ENCODE results near the gene STAG1.
"Not testable (repeated sequence)": the region's sequence is repeated elsewhere in the genome, so short reads cannot be mapped to it uniquely, and the experiment has no call there.

STAG1 gene

DNA sequence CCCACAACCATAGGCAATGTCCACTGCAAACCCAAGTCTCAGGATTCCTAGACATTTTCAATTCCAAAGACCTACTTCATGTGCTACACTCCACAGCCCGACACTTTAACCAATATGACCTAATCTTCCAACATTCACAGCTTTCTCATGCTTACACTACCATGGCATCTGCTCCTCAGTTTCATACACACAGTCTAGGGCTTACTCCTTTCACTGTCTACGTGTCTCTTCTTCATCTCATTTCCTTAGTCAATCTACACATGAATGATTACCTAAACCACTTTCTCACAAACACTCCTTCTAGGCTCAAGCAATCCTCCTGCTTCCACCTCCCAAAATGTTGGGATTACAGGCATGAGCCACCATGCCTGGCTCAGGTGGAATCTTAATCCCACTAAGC lies 106.3 kb downstream of the STAG1 start:
- H3K4me3 ChIP-seq (ENCODE audit: low read length): no peak overlapping the region
- no peak for DNase-seq (ENCODE audit: low read depth)
- TF ChIP-seq, protein P1, sequence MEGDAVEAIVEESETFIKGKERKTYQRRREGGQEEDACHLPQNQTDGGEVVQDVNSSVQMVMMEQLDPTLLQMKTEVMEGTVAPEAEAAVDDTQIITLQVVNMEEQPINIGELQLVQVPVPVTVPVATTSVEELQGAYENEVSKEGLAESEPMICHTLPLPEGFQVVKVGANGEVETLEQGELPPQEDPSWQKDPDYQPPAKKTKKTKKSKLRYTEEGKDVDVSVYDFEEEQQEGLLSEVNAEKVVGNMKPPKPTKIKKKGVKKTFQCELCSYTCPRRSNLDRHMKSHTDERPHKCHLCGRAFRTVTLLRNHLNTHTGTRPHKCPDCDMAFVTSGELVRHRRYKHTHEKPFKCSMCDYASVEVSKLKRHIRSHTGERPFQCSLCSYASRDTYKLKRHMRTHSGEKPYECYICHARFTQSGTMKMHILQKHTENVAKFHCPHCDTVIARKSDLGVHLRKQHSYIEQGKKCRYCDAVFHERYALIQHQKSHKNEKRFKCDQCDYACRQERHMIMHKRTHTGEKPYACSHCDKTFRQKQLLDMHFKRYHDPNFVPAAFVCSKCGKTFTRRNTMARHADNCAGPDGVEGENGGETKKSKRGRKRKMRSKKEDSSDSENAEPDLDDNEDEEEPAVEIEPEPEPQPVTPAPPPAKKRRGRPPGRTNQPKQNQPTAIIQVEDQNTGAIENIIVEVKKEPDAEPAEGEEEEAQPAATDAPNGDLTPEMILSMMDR (conservative IDR thresholded peaks at IDR 0.05; ENCODE audit: low read depth, low read length): no peak

DNA sequence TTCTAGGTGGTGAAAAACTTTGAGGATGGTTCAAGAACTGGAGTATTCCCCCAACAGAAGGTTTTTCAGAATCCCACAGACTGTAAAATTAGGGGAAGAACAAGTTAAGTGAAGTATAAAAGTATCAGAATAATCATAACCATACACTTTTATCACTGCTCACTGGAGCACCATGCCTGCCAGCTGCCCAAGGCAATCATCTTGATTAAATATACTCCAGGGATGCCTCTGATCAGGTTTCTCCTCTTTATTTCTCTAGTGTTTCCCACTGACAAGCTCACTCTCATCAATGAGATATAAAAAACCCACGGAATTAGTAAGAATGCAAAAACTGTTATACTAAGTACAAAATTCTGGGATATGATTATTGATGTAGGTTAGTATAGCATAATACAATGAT lies 108.0 kb downstream of the STAG1 start:
- no peak overlapping the region for H3K4me3 ChIP-seq (ENCODE audit: low read length)
- no peak for DNase-seq (ENCODE audit: low read depth)
- TF ChIP-seq, protein P1 (conservative IDR thresholded peaks at IDR 0.05; ENCODE audit: low read depth, low read length): no peak

DNA sequence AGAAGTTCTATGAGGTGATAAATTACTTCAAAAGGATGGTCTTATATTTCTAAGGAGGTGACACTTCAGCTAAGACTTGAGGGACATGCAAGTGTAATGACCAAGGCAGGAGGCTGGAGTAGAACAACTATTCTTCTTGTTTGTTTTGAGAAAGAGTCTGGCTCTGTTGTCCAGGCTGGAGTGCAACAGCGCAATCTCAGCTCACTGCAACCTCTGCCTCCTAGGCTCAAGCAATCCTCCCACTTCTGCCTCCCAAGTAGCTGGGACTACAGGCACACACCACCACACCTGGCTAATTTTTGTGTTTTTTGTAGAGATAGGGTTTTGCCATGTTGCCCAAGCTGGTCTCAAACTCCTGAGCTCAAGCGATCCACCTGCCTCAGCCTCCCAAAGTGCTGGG lies 108.8 kb downstream of the STAG1 start:
- H3K4me3 ChIP-seq (ENCODE audit: low read length); DNase-seq (ENCODE audit: low read depth): not testable (repeated sequence)

DNA sequence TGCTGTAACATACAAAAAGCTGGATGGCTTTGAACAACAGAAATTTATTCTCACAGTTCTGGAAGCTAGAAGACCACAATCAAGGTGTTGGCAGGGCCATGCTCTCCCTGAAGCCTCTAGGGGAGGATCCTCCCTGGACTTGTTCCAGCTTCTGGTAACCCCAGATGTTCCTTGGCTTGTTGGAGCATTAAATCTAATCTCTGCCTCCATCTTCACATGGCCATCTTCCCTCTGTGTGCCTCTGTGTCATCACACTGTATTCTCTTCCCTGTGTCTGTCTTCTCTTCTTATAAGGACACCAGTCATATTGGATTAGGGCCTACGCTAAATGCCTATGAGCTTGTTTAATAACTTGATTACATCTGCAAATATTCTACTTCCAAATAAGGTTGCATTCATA lies 109.5 kb downstream of the STAG1 start:
- DNase-seq (ENCODE audit: low read depth): no peak
- no peak overlapping the region for H3K4me3 ChIP-seq (ENCODE audit: low read length)

DNA sequence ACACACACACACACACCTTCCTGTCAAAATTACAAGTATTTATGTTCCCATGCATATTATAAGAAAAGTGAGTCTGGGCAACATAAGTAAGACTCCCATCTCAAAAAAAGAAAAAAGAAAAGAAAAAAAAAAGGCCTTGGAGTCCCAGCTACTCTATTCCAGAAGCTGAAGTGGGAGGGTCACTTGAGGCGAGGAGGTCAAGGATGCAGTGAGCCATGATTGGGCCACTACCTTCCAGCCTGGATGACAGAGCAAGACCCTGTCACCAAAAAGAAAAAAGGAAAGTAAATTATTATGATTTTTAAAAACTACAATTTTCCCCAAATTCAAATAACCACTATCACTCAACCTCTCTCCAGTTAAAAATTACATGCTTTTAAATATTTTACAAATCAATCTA lies 113.1 kb downstream of the STAG1 start:
- DNase-seq (ENCODE audit: low read depth): no peak
- TF ChIP-seq, protein P1 (conservative IDR thresholded peaks at IDR 0.05; ENCODE audit: low read depth, low read length): no peak
- no peak overlapping the region for H3K4me3 ChIP-seq (ENCODE audit: low read length)

More for the DNA sequence above, 109.5 kb downstream of the STAG1 start:
- TF ChIP-seq, protein P1 (conservative IDR thresholded peaks at IDR 0.05; ENCODE audit: low read depth, low read length): no peak

DNA sequence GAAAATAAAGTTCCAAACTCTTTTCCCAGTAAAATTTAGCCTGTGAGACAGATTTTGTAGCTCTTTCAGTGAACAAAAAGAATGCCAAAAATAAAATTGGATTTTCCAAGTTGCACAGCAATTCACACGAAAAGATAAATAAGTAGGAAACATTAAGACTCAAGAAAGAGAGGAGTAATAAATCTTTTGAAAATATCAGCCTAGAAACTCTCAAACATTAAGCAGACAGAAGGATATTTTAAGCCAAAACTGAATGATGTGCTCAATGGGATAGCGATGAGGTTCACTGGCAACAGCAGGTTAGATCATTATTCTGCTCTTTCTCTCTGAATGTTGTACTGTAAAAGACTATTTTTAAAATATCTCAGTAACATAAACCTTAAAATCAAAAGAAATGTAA lies 115.0 kb downstream of the STAG1 start:
- no peak overlapping the region for H3K4me3 ChIP-seq (ENCODE audit: low read length)
- DNase-seq (ENCODE audit: low read depth): no peak
- TF ChIP-seq, protein P1 (conservative IDR thresholded peaks at IDR 0.05; ENCODE audit: low read depth, low read length): no peak

DNA sequence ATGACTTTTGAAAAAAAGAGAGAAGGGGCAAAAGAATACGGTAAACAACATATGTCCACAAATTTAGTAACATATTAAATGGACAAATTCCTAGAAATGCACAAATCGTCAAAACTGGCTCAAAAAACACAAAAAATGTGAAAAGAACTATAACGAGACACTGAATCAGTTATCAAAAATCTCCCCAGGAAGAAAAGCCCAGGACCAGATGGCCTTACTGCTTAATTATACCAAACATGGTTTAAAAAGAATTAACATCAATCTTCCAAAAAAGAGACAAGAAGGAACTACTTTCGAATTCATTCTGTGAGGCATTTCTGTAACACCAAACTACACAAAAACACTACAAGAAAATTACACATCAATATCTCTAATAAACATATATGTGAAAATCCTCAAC lies 117.4 kb downstream of the STAG1 start:
- TF ChIP-seq, protein P1 (conservative IDR thresholded peaks at IDR 0.05; ENCODE audit: low read depth, low read length): no peak
- no peak overlapping the region for H3K4me3 ChIP-seq (ENCODE audit: low read length)
- DNase-seq (ENCODE audit: low read depth): no peak

DNA sequence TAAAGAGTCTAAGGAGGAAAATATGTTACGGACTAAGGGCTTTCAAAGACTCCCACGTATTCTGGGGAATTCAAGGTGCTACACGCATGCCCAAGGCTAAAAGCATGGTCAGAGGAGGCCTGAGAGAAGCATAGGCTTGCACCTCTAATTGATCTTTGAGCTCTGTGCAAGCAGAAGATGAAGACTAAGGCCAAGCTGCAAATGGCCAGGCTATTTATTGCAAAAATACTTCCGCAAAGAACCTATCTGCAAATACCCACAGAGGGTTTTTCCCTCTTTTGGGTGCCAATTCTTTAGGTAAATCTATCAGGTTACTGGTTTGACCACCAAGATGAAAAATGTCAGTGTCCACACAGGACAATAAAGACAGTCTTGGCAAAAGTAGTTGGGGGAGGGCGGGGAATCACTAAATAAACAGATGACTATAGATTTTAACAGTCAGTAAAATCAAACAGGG lies 119.5 kb downstream of the STAG1 start:
- DNase-seq (ENCODE audit: low read depth): no peak
- no peak overlapping the region for H3K4me3 ChIP-seq (ENCODE audit: low read length)
- TF ChIP-seq, protein P1 (conservative IDR thresholded peaks at IDR 0.05; ENCODE audit: low read depth, low read length): no peak

Data from retinal pigment epithelial cell (primary cell).